ENCODE measurements around the gene INO80E. TPM values are rescaled to one million over a fixed set of nuclear protein-coding genes. Genes with fewer than 3 reads are reported as not detected.

Gene INO80E
- total RNA-seq, 1 experiment from 2014 or later, result 104 TPM

DNA sequence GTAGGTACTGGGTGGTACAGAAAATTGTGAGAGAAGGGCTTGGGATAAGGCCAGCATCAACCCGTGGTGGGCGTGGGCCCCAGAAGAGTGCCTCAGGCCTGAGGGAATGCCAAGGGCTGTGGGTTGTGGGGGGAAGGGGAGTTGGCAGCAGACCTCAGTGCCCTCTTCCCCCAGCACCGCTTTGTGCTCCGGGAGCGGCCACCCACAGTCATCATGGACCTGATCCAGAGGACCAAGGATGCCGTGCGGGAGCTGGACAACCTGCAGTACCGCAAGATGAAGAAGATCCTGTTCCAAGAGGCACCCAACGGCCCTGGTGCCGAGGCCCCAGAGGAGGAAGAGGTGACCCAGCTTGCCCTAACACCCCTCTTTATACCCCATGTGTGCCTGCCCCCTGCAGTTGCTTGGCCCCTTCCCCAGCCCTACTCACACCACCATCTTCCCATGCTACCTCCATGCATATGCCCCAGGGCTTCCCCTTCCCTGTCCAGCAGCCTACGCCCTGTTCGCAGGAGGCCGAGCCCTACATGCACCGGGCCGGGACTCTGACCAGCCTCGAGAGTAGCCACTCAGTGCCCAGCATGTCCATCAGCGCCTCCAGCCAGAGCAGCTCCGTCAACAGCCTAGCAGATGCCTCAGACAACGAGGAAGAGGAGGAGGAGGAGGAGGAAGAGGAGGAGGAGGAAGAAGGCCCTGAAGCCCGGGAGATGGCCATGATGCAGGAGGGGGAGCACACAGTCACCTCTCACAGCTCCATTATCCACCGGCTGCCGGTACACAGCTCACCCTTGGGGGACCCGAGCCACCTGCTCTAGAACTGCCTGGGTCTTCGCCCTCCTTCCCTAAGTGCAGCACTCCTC, 13.3 kb upstream of the INO80E start:
- ATAC-seq, result no peak
- DNase-seq (ENCODE audit: low read depth, low spot score), result no peak
- no TSS peak for BruUV-seq (replicated peaks)
- in situ Hi-C loops (cut with HindIII; ENCODE audit: low pct_unique_long_range_greater_than_20kb, low sequenced_read_pairs) (no loop called here), intact Hi-C loops (cut with micrococcal nuclease; ENCODE audit: unreplicated experiment) (no loop called here)
- no peaks in the 10 kb centered on the region for H3K27me3 ChIP-seq (ENCODE audit: control insufficient read depth, insufficient read depth, low read length)
- TF ChIP-seq POLR2AphosphoS5 (IDR thresholded peaks at IDR 0.05; ENCODE audit: low read depth, low read length), result no peak
- no peak for TF ChIP-seq REST (IDR thresholded peaks at IDR 0.05; ENCODE audit: insufficient read depth in 1 of 2, low read depth in 2 of 2, low read length in 1 of 2)
- no peak for TF ChIP-seq SIN3A (IDR thresholded peaks at IDR 0.05; ENCODE audit: borderline replicate concordance, insufficient read depth, low read depth, low read length)
- TF ChIP-seq TCF7L2 (IDR thresholded peaks at IDR 0.05; ENCODE audit: low read depth, low read length), result no peak
- TF ChIP-seq CTCF (IDR thresholded peaks at IDR 0.05), result no peak
- CTCF ChIA-PET, result interaction anchor here (0.8 kb wide), 1 partner anchor 362 kb away, joined by 3 read pairs; no protein-coding TSS in a partner anchor
- peaks cover 32% of the 10 kb centered on the region for H3K36me3 ChIP-seq (ENCODE audit: control insufficient read depth, insufficient read depth, low read length)
- no peak overlapping the region for H3K4me3 ChIP-seq (ENCODE audit: low read depth in 2 of 2, low read length in 2 of 2)
- H3K27ac ChIP-seq (ENCODE audit: low read length), result no peak overlapping the region
- POLR2A ChIA-PET, result interaction anchor here (0.5 kb wide), 1 partner anchor 652 kb away, joined by 4 read pairs; no protein-coding TSS in a partner anchor
- no peaks in the 10 kb centered on the region for H3K4me1 ChIP-seq (ENCODE audit: control insufficient read depth, insufficient read depth, low read length)
- H3K9me3 ChIP-seq (ENCODE audit: control insufficient read depth, insufficient read depth, low read depth, low read length), result no peaks in the 10 kb centered on the region

DNA sequence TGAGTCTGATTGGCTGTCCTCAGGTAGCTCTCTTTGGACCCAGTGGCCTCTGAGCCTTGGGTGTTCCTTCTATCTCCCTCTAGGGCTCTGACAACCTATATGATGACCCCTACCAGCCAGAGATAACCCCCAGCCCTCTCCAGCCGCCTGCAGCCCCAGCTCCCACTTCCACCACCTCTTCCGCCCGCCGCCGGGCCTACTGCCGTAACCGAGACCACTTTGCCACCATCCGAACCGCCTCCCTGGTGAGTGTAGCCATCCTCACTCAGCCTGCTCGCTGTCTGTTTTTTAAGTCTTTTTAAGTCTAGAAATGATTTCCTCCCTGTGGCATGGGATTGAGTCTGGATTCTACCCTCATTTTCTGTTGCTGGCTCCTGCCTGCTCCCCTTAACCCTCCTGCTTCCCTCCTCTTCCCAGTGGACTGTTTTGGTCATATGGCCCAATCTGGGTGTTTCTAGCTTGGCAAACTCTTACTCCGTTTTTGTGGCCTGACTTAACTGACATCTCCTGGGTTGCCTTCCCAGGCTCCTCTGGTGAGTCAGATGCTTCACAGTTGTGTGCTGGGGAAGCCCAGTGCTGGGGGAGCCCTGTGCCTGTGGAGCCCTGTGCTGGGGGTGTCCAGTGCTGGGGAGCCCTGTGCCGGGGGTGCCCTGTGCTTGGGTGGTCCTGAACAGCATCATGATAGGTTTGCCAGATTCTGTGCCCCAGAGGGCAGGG, 12.5 kb upstream of the INO80E start:
- Histone ChIP-seq H3K36me3 (ENCODE audit: control insufficient read depth, insufficient read depth, low read length) (peaks cover 31% of the 10 kb centered on the region), H3K27me3 (ENCODE audit: control insufficient read depth, insufficient read depth, low read length) (no peaks in the 10 kb centered on the region), H3K9me3 (ENCODE audit: control insufficient read depth, insufficient read depth, low read depth, low read length) (no peaks in the 10 kb centered on the region), H3K27ac (ENCODE audit: low read length) (no peak overlapping the region), H3K4me3 (ENCODE audit: low read depth in 2 of 2, low read length in 2 of 2) (no peak overlapping the region), H3K4me1 (ENCODE audit: control insufficient read depth, insufficient read depth, low read length) (no peaks in the 10 kb centered on the region)
- no peak for TF ChIP-seq REST (IDR thresholded peaks at IDR 0.05; ENCODE audit: insufficient read depth in 1 of 2, low read depth in 2 of 2, low read length in 1 of 2)
- no peak for TF ChIP-seq CTCF (IDR thresholded peaks at IDR 0.05)
- no peak for TF ChIP-seq SIN3A (IDR thresholded peaks at IDR 0.05; ENCODE audit: borderline replicate concordance, insufficient read depth, low read depth, low read length)
- no peak for TF ChIP-seq POLR2AphosphoS5 (IDR thresholded peaks at IDR 0.05; ENCODE audit: low read depth, low read length)
- no peak for TF ChIP-seq TCF7L2 (IDR thresholded peaks at IDR 0.05; ENCODE audit: low read depth, low read length)
- CTCF ChIA-PET, result interaction anchor here (0.8 kb wide), 1 partner anchor 361 kb away, joined by 3 read pairs; no protein-coding TSS in a partner anchor
- BruUV-seq (replicated peaks), result no TSS peak
- intact Hi-C loops (cut with micrococcal nuclease; ENCODE audit: unreplicated experiment), result no loop called here
- POLR2A ChIA-PET, result interaction anchor here (0.5 kb wide), 1 partner anchor 651 kb away, joined by 4 read pairs; no protein-coding TSS in a partner anchor
- DNase-seq (ENCODE audit: low read depth, low spot score), result no peak
- no peak for ATAC-seq
- in situ Hi-C loops (cut with HindIII; ENCODE audit: low pct_unique_long_range_greater_than_20kb, low sequenced_read_pairs), result no loop called here
